B cell (primary cell): ENCODE measurements around the gene SLC32A1.

ENCODE experiments used
- CTCF ChIP-seq: fragments of 200-600 bp; IDR thresholded peaks from one replicate; pipeline ENCODE4 v1.8.0; 2022; ENCODE audit warnings: antibody characterized with exemption, mild to moderate bottlenecking
- EZH2 ChIP-seq: IDR thresholded peaks from 2 replicates; pipeline ENCODE4 v1.6.1; 2012; ENCODE audit warnings: borderline replicate concordance, low read depth, mild to moderate bottlenecking, moderate library complexity, low read length; ENCODE audit not compliant: insufficient read depth, poor library complexity, severe bottlenecking

- TF ChIP-seq CTCF = no peak
- TF ChIP-seq EZH2 = no peak
Measured at GRCh38 chr20:38755324-38755910, 31.1 kb downstream of the SLC32A1 start.
